Bronchial smooth muscle cell (primary cell): ENCODE data around the gene NUDT1. TPM values are rescaled to one million over a fixed set of nuclear protein-coding genes. Genes with fewer than 3 reads are reported as not detected.

Source experiments
- total RNA-seq: library from RNA; depleted of rRNA; stranded (reverse); fragments of >200 nt; gene quantifications from 2 replicates; pipeline ENCODE4 v1.2.1, GENCODE V29; 2014

NUDT1 gene
- 25.4 and 43.5 TPM in 2 replicates for total RNA-seq

DNA sequence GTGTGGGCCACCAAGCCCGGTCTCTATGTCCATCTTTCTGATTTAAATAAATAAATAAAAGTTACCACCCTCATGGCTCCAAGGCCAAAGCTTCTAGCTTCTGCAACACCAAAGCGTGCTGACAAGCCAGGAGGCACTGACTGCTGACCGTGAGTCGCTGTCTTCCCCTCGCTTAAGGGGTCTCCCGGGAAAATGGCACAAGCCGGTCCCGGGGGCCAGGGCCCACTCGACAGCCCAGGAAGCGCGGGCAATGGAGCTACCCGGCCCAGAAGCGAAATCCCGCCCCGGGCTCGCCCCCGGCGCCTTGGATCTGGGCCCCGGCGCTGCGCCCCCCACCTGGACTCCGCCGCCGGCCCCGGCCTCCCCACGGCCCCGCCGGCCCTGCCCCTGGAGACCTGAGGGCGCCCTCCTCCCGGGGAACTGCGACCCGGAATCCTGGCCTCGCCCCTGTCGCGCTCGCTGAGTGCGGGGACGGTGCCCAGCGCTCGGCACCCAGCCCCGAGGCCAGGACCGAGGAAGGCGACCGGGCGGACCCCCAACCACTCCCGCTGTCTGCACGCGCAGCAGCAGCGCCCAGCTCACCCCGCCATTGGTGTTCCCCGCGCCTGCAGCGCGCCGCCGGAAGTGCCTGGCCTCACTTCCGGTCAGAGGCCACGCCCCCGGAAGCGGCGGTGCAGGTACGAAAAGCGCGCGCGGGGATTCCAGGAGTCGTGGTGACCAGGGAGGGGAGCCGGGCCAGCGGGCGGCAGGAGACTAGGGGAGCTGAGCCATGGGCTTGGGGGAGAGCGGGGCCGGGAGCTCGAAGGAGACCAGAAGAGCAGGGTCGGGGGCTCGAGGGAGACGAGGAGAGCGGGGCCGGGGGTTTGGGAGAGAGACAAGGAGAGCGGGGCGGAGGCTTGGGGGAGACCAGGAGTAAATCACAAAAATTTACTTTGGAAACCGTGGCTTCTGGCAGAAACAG, at the start of gene NUDT1, which contains the start of gene MRM2:
Gene NUDT1 (plus strand): TSS at position 647 of the 961 bp plus-strand sequence. CDS start 2,349 bp downstream, outside the sequence.
Gene MRM2 (minus strand): TSS at position 626 of the 961 bp plus-strand sequence. CDS start 36 bp downstream, at position 590.

DNA sequence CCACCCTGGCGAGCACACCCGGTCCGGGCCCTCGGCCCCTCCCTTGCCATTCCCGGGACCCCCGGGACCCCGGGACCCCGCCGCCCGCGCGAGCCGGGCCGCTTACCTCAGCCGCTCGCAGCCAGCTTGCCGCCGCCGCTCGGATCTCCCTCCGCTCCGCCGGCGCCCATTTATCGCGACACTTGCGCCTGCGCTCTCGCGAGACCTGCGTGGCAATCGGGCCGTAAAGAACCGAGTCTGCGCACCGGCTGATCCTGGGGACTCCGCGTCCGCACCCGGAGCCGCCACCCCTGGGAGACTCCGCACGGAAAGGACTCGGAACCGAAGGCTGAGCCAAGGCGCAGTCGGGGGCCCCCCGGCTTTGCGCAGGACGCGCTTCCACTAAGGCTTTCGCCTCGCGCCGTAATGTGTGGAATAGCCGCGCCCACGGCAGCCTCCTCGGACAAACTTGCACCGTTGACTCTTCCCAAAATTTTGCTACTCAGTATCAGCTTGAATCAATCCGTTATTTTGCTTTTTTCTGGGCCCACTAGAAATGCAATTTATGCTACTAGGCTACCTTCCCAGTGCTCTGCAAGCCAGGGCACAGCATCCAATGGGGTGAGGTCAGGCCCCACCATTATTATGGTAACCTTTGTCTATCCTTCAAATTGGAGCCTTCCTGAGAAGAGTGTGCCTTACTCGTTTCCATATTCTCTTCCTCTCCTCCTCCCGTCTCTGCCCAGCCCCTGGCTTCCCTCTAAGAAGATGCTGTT, 9.1 kb upstream of the NUDT1 start, which contains the start of gene MAD1L1:
Gene MAD1L1 (minus strand): TSS at position 180 of the 755 bp plus-strand sequence. CDS start 2,812 bp downstream, outside the sequence.

Other genes starting within 250 kb of the NUDT1 start
- gene MAD1L1, start 9.3 kb upstream of the NUDT1 start, total RNA-seq, result 55.2 and 59.7 TPM in 2 replicates
- 9.2 and 12.3 TPM in 2 replicates for gene MRM2, start within 50 bp of the NUDT1 start, total RNA-seq
- 16.7 and 21.2 TPM in 2 replicates for gene SNX8, start 72.2 kb downstream of the NUDT1 start, total RNA-seq
- 123 and 139 TPM in 2 replicates for gene EIF3B, start 112.6 kb downstream of the NUDT1 start, total RNA-seq
- 2.7 and 4.1 TPM in 2 replicates for gene CHST12, start 161.4 kb downstream of the NUDT1 start, total RNA-seq
- not detected in 2 replicates for gene GRIFIN, start 234.2 kb downstream of the NUDT1 start, total RNA-seq